Cardiac septum (tissue), 1 donor: ENCODE results near the gene AKT3. TPM values are rescaled to one million over a fixed set of nuclear protein-coding genes. Genes with fewer than 3 reads are reported as not detected.
"Not testable (repeated sequence)": the region's sequence is repeated elsewhere in the genome, so short reads cannot be mapped to it uniquely, and the experiment has no call there.

ENCODE experiments used
- DNase-seq: peaks from one replicate; pipeline ENCODE4 v3.0.0-alpha.2; 2020; ENCODE audit warnings: low spot score
- intact Hi-C: fragments of 100-400 bp; cut with DNase I; formaldehyde crosslinking; loops from one replicate; pipeline ENCODE4 v1.14.0; 2022
- total RNA-seq: library from RNA; stranded (reverse); fragmentation: NEBNext Ultra II Directional; extraction: Animal tissue kit (Norgen Biotek cat#: 25700); gene quantifications from one replicate; pipeline ENCODE4 v1.2.1, GENCODE V29; 2021
- donor health status: DM: no; HTN: no; CAD: no.

AKT3 gene
- total RNA-seq, 1 donor from 2014 or later, result 24.4 TPM

DNA sequence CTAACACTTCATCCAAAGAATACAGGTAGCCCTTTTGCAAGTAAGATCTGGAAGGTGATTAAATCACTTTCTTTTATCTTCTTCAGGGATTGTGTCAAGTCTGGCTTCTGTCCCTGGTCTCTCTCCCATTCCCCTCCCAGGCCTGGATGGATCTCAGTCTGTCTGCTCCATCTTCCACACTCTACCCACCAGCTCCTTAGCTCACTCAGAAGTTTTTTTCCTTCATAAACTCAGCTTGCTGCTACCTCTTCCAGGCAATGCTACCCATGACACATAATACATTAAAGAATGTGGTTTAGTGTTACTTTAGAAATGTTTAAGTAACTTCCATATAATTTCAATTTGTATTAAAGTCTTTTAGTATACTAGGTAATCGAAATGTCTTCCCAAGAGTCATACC, 133.1 kb downstream of the AKT3 start:
- DNase-seq, result no peak
- intact Hi-C loops, result no loop called here

- intact Hi-C loops, result no loop called here
- no peak for DNase-seq
Measured at GRCh38 chr1:243715285-243715684, 134.8 kb downstream of the AKT3 start.

- intact Hi-C loops, result no loop called here
- no peak for DNase-seq
Measured at GRCh38 chr1:243713470-243714186, 136.4 kb downstream of the AKT3 start.

DNA sequence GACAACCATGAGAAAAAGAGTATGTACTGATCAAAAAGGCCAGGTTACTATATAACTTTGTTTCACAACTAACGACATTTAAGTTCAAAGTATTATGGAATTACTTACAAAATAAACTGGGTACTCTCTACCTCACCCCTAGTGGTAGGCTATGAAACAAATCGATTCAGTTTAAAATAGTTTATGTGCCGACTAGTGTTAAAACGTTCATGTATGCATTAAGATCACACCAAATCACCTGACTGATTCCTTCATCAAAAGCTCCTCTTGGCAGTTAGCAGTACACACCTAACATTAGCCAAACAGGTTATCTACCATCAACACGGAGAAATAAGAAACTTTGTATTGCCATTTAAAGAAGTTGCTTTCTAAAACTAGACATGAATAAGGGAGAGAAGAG, 137.1 kb downstream of the AKT3 start:
- intact Hi-C loops, result no loop called here
- no peak for DNase-seq

- intact Hi-C loops, result no loop called here
- no peak for DNase-seq
Measured at GRCh38 chr1:243712242-243712641, 137.8 kb downstream of the AKT3 start.

GRCh38 chr1:243710467-243710866, 139.6 kb downstream of the AKT3 start:
- no peak for DNase-seq
- intact Hi-C loops, result no loop called here

- intact Hi-C loops, result loop anchor here (5.0 kb wide), 1 partner anchor 564 kb away; no protein-coding TSS in a partner anchor
Measured at GRCh38 chr1:243708210-243708609, 141.8 kb downstream of the AKT3 start.

DNA sequence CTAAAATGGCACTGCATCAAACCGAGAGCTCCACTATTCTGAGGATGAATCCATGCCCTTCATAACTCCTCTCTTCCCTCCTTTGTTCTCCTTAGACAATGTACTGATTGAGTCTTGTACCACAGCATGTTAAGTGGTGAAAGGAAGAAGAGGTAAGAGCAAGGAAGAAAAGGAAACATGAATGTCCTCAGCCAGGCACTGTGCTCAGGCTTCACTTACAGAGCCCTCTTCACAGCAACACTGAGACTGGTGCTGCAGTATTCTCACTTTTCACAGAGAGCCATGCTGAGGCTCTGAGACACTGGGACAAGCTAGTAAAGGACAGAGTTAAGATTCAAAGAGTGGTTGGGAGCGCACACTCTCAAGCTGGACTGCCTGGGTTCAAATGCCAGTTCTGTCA, 143.5 kb downstream of the AKT3 start:
- DNase-seq, result no peak
- intact Hi-C loops, result loop anchor here (5.0 kb wide), 1 partner anchor 566 kb away; no protein-coding TSS in a partner anchor

More at GRCh38 chr1:243708210-243708609, 141.8 kb downstream of the AKT3 start:
- no peak for DNase-seq

DNA sequence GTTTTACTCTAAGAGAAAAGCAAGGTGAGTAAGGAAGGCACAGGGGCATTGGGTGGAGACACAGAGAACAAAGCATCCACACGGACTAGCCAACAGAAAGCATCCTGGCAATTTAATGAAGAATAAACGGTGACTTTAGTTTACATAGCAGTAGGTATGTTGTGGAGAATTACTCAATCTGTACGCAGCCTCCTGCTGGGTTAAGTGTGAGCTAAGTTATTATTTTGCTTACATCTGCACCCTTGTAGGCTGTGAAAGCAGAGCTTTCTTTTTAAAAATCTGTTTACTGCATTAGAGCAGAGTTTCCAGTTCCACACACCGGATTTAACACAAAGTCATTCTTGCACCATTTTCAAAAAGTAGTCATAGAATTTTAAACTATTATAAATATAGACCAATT, 144.5 kb downstream of the AKT3 start:
- intact Hi-C loops, result loop anchor here (5.0 kb wide), 1 partner anchor 567 kb away; no protein-coding TSS in a partner anchor
- DNase-seq, result no peak

DNA sequence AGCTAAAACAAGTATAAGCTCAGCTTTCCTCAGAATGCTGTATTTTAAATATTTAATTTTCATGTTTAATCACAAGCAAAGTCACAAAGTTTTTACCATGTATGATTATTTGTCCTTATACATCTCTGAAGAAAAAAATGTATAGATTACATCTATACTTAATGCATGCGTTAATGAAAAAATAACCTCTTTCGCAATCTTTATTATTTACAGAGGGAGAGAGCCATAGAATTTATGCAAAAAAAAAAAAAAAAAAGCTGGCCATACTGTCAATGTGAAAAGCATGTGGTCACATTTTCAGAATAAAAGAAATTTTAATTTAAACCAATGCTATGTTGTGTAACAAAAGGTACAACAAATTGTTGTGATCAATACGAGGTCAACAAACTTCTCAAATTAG, 148.2 kb downstream of the AKT3 start:
- DNase-seq, result no peak
- intact Hi-C loops, result no loop called here

DNA sequence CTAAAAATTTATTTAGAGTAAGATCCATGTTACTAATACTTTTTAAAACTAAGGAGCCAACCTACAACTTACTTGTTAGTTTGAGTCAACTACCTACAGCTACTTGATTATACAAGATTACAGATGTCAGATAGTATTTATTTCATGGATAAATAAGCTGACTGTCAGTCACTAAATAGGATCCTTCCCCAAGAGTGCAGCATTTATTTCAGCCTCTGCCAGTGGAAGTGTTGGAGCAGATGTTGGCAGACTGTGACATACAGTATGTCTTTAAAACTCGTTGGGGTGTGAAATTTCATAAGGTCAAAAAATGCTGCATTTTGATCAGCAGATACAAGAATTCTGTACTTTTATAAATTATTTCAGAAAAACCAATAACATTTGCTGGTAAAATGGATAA, 156.2 kb downstream of the AKT3 start:
- intact Hi-C loops, result no loop called here
- DNase-seq, result no peak

GRCh38 chr1:243686159-243686558, 163.9 kb downstream of the AKT3 start:
- no peak for DNase-seq
- intact Hi-C loops, result no loop called here

- intact Hi-C loops, result no loop called here
- DNase-seq, result no peak
Measured at GRCh38 chr1:243680860-243681259, 169.2 kb downstream of the AKT3 start.

DNA sequence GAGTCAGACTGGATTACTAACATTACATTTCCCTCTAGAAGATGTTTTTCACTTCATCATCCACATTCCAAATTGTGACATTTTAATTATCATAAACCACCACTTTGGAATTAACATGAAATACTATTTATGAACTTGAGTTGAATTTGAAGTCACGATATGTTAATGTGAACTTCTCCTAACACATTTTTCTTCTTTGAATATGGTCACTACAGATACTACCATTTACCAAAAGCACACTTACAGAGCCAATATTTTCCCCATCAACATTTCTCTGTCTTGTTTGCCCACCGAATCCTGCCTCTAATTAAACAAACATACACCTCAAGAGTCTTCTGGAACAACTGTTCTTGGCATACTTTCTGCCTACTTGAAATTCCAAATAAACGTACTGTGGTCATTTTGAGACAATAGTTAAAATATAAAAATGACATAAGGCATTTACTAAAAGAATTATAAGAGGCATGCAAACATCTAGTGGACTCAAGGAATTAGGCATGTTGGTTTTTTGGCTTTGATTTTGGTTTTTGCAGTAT, 177.4 kb downstream of the AKT3 start:
- intact Hi-C loops, result no loop called here
- DNase-seq, result no peak

- intact Hi-C loops, result no loop called here
- no peak for DNase-seq
Measured at GRCh38 chr1:243667591-243667990, 182.5 kb downstream of the AKT3 start.

DNA sequence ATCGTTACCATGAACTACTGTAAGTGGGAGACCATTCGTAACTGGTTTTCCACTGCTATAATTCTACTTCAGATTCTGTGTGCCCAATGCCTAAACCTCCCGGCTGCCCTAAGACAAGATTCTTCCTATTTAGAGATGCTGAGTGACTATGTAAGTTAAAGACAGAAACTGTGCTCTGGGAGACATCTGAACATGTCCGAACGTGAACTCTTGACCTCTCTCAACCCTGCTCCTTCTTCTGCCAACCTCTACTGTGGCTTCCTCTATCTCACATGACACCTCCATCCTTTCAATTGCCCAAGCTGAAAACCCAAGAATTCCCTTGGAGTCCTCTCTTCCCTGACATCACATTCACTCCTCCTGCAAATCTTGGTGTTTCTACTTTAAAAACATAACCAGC, 182.9 kb downstream of the AKT3 start:
- intact Hi-C loops, result no loop called here

GRCh38 chr1:243663651-243664050, 186.4 kb downstream of the AKT3 start:
- no peak for DNase-seq
- intact Hi-C loops, result no loop called here

More for the DNA sequence above, 182.9 kb downstream of the AKT3 start:
- no peak for DNase-seq

DNA sequence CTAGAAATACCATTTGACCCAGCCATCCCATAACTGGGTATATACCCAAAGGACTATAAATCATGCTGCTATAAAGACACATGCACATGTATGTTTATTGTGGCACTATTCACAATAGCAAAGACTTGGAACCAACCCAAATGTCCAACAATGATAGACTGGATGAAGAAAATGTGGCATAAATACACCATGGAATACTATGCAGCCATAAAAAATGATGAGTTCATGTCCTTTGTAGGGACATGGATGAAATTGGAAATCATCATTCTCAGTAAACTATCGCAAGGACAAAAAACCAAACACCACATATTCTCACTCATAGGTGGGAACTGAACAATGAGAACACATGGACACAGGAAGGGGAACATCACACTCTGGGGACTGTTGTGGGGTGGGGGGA, 187.9 kb downstream of the AKT3 start:
- DNase-seq, intact Hi-C loops: not testable (repeated sequence)

DNA sequence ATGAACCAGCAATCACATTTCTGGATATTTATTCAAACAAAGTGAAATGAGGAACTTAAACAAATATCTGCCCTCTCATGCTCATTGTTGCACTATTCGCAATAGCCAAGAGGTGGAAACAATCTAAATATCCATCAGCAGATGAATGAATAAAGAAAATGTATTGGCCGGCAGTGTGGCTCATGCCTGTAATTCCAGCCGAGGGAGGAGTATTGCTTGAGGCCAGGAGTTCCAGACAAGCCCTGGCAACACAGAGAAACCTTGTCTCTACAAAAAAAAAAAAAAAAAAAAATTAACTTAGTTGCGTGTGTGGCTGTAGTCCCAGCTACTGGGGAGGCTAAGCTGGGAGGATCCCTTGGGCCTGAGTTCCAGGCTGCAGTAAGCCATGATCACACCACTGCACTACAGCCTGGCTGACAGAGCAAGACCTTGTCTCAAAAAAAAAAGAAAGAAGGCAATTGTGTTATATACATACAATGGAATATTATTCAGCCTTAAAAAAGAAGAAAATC, 191.4 kb downstream of the AKT3 start:
- intact Hi-C loops, result no loop called here
- no peak for DNase-seq

DNA sequence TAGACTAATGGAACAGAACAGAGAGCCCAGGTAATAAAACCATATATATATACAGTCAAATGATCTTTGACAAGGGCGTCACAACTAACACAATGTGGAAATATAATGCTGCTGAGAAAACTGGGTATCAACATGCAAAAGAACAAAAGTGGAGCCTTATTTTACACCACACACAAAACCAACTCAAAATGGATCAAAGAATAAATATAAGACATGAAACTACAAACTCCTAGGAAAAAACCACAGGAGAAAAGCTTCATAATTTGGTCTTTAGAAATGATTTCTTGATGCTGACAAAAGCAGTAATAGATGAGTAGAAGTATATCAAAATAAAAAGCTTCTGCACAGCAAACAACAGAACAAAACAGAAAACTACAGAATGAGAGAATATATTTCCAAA, 192.2 kb downstream of the AKT3 start:
- DNase-seq, result no peak
- intact Hi-C loops, result no loop called here

DNA sequence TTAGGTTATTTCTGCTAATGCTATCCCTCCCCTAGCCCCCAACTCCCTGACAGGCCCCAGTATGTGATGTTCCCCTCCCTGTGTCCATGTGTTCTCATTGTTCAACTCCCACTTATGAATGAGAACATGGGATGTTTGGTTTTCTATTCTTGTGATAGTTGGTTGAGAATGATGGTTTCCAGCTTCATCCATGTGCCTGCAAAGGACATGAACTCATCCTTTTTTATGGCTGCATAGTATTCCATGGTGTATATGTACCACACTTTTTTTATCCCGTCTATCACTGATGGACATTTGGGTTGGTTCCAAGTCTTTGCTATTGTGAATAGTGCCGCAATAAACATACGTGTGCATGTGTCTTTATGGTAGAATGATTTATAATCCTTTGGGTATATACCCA, 200.5 kb downstream of the AKT3 start:
- DNase-seq, intact Hi-C loops: not testable (repeated sequence)
